Colonic mucosa (tissue), 4 donors: ENCODE data around the gene ARMC12. TPM values are rescaled to one million over a fixed set of nuclear protein-coding genes. Genes with fewer than 3 reads are reported as not detected.

Experiments used
- DNase-seq: peaks from one replicate; pipeline ENCODE4 v3.0.0-alpha.2; 2020
- H3K27ac ChIP-seq: fragments of 200-600 bp; one replicate; pipeline ENCODE4 v1.8.0; 2021
- H3K27me3 ChIP-seq: fragments of 200-600 bp; one replicate; pipeline ENCODE4 v1.8.0; 2021
- H3K36me3 ChIP-seq: fragments of 200-600 bp; one replicate; pipeline ENCODE4 v1.8.0; 2021
- H3K4me1 ChIP-seq: fragments of 200-600 bp; one replicate; pipeline ENCODE4 v1.8.0; 2021; ENCODE audit warnings: mild to moderate bottlenecking
- H3K4me3 ChIP-seq: fragments of 200-600 bp; one replicate; pipeline ENCODE4 v1.8.0; 2021
- H3K9ac ChIP-seq, 2 donors: one replicate each; pipeline ENCODE4 v1.7.0; 2013; ENCODE audit warnings: control low read depth in 2 of 2, low read depth in 2 of 2, low read length in 2 of 2
- H3K9me3 ChIP-seq: fragments of 200-600 bp; one replicate; pipeline ENCODE4 v1.8.0; 2021
- intact Hi-C: fragments of 100-400 bp; cut with DNase I; formaldehyde crosslinking; loops from one replicate; pipeline ENCODE4 v1.14.1; 2022
- total RNA-seq, 2 donors: library from RNA; stranded (reverse); fragmentation: NEBNext Ultra II Directional in 1 of 2; extraction: Animal tissue kit (Norgen Biotek cat#: 25700) in 1 of 2; gene quantifications; one replicate each; pipeline ENCODE4 v1.2.1, GENCODE V29; 2021
- TF ChIP-seq, protein P1 (sequence below): fragments of 200-600 bp; IDR thresholded peaks from one replicate; pipeline ENCODE4 v1.8.0; 2022; ENCODE audit warnings: antibody characterized with exemption, mild to moderate bottlenecking
- donor health status: healthy.
- donor health status: DM: no; HTN: no; CAD: no.
- donor health status: DM: no; HTN: no; CAD: no.

The ARMC12 gene
- total RNA-seq, 2 donors from 2014 or later, result 0.30 TPM; not detected in 1

- no peak overlapping the region for H3K9ac ChIP-seq
- no peak for DNase-seq
- TF ChIP-seq, protein P1, sequence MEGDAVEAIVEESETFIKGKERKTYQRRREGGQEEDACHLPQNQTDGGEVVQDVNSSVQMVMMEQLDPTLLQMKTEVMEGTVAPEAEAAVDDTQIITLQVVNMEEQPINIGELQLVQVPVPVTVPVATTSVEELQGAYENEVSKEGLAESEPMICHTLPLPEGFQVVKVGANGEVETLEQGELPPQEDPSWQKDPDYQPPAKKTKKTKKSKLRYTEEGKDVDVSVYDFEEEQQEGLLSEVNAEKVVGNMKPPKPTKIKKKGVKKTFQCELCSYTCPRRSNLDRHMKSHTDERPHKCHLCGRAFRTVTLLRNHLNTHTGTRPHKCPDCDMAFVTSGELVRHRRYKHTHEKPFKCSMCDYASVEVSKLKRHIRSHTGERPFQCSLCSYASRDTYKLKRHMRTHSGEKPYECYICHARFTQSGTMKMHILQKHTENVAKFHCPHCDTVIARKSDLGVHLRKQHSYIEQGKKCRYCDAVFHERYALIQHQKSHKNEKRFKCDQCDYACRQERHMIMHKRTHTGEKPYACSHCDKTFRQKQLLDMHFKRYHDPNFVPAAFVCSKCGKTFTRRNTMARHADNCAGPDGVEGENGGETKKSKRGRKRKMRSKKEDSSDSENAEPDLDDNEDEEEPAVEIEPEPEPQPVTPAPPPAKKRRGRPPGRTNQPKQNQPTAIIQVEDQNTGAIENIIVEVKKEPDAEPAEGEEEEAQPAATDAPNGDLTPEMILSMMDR, result no peak
- H3K9me3 ChIP-seq, result no peaks in the 10 kb centered on the region
- H3K36me3 ChIP-seq, result no peaks in the 10 kb centered on the region
- no peaks in the 10 kb centered on the region for H3K27me3 ChIP-seq
- no peak overlapping the region for H3K27ac ChIP-seq
- intact Hi-C loops, result no loop called here
- H3K4me1 ChIP-seq, result no peaks in the 10 kb centered on the region
- no peak overlapping the region for H3K4me3 ChIP-seq
Observed at GRCh38 chr6:35707714-35708407, 29.0 kb upstream of the ARMC12 start.

DNA sequence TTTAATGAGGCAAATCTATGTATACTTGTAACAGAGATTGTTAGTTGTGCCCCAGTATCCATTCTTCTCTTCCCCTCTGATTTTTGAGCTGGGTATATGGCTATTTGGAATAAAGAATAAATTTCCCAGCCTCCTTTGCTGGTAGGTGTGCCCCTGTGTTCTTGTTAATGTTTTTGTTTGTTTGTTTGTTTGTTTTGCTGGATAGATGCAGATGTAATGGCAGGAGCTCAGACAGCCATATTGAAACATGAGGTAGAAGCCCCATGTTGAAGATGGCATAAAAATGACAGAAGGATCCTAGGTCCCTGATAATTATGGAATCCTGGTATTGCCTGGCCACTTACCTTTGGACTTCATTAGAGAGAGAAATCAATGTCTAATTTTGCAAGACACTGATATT lies 28.2 kb upstream of the ARMC12 start:
- Histone ChIP-seq H3K27ac (no peak overlapping the region), H3K9ac (no peak overlapping the region), H3K27me3 (no peaks in the 10 kb centered on the region), H3K4me1 (no peaks in the 10 kb centered on the region), H3K9me3 (no peaks in the 10 kb centered on the region), H3K36me3 (no peaks in the 10 kb centered on the region), H3K4me3 (no peak overlapping the region)
- TF ChIP-seq, protein P1, result no peak
- intact Hi-C loops, result no loop called here
- no peak for DNase-seq

GRCh38 chr6:35710241-35710847 lies 26.5 kb upstream of the ARMC12 start:
- H3K27ac ChIP-seq, result no peak overlapping the region

DNA sequence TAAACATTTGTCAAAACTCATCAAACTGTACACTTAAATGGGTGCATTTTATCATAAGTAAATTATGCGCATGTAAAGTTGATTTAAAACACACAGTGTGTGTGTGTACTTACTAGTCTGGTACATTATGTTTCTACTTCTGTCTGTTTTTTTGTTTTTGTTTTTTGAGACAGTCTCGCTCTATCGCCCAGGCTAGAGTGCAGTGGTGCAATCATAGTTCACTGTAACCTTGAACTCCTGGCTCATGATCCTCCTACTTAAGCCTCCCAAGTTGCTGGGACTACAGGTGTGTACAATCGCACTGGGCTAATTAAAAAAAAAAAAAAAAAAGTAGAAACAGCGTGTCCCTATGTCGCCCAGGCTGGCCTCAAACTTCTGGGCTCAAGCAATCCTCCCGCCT lies 25.1 kb upstream of the ARMC12 start:
- TF ChIP-seq, protein P1, result no peak
- Histone ChIP-seq H3K9ac (no peak overlapping the region), H3K27me3 (no peaks in the 10 kb centered on the region), H3K36me3 (no peaks in the 10 kb centered on the region), H3K4me1 (no peaks in the 10 kb centered on the region), H3K4me3 (no peak overlapping the region), H3K9me3 (no peaks in the 10 kb centered on the region), H3K27ac (no peak overlapping the region)
- intact Hi-C loops, result no loop called here
- no peak for DNase-seq

More at GRCh38 chr6:35710241-35710847, 26.5 kb upstream of the ARMC12 start:
- intact Hi-C loops, result no loop called here
- Histone ChIP-seq H3K9me3 (no peaks in the 10 kb centered on the region), H3K4me1 (no peaks in the 10 kb centered on the region), H3K36me3 (no peaks in the 10 kb centered on the region), H3K9ac (no peak overlapping the region), H3K4me3 (no peak overlapping the region), H3K27me3 (no peaks in the 10 kb centered on the region)
- TF ChIP-seq, protein P1, result no peak
- DNase-seq, result no peak

DNA sequence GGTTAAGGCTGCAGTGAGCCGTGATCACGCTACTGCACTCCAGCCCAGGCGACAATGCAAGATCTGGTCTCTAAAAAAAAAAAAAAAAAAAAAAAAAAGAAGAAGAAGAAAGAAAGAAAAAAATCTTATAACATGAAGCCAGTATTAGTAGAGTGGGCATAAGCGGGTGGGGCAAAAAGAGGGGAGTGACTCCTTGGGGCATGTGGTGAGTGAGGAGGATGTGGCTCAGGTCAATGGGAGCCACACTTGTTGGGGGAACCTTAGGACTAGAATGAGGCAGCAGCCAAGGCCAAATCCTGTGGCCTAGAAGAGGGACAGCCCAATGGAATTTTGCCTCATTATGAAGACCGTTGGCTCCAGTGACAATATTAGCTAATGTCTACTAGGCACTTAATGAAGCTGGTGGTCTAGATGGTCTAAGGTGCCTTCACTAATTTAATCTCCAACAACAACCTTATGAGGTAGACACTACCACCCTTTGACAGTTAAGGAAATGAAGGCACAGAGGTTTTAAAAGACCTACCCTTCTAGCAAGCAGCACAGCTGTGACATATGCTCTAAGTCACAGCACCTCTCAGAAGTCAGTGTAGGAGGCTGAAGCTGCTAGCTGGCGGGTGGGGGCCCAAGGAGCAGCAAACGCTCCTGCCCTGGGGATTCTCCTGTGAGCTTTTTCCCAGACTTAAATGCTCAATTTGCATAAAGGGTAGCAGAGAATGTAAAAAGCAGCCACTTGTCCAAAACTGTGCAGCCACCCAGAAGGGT lies 23.6 kb upstream of the ARMC12 start:
- H3K9me3 ChIP-seq, result no peaks in the 10 kb centered on the region
- TF ChIP-seq, protein P1, result no peak
- H3K4me1 ChIP-seq, result no peaks in the 10 kb centered on the region
- no peak overlapping the region for H3K27ac ChIP-seq
- H3K27me3 ChIP-seq, result no peaks in the 10 kb centered on the region
- DNase-seq, result no peak
- intact Hi-C loops, result no loop called here
- H3K9ac ChIP-seq, result no peak overlapping the region
- no peaks in the 10 kb centered on the region for H3K36me3 ChIP-seq
- no peak overlapping the region for H3K4me3 ChIP-seq
